ENCODE results near the gene FOCAD. TPM values are rescaled to one million over a fixed set of nuclear protein-coding genes. Genes with fewer than 3 reads are reported as not detected.

Gene FOCAD
- total and polyA plus RNA-seq, 10 of the 15 experiments (the other 5 are each of a cell fraction or from before 2014, with no cell fraction given): 13.7 to 93.0 (median 41.8) TPM

- H3K27me3 ChIP-seq (replicated peaks in 1 of 2; ENCODE audit: control insufficient read depth in 2 of 2, insufficient read depth in 2 of 2, low read length in 1 of 2): no peaks in the 10 kb centered on the region
- no peak overlapping the region for H2AFZ ChIP-seq (ENCODE audit: control insufficient read depth, low read depth, low read length)
- H3K79me2 ChIP-seq (ENCODE audit: control insufficient read depth, insufficient read depth, low read length): no peaks in the 10 kb centered on the region
- ChIA-PET RAD21 (ENCODE audit: unreplicated experiment) (no interaction called here), SMC1A (ENCODE audit: uncharacterized antibody, unreplicated experiment) (no interaction called here), CTCF (no interaction called here), POLR2A (no interaction called here)
- H3K9me3 ChIP-seq (replicated peaks; ENCODE audit: control insufficient read depth, insufficient read depth, low read length): no peaks in the 10 kb centered on the region; the same call in 2 of the 3 replicates
- no peak overlapping the region for H3K4me2 ChIP-seq (ENCODE audit: control insufficient read depth, insufficient read depth)
- H3K4me1 ChIP-seq (ENCODE audit: control insufficient read depth, insufficient read depth, low read length): no peaks in the 10 kb centered on the region
- intact Hi-C loops (cut with micrococcal nuclease; ENCODE audit: unreplicated experiment): no loop called here
- H3K4me3 ChIP-seq: no peak overlapping the region
- no peak overlapping the region for H3K9ac ChIP-seq (ENCODE audit: control insufficient read depth, insufficient read depth, low read length)
- FAIRE-seq: no peak
- no TSS peak for BruUV-seq (replicated peaks)
- 96% methylated on average over 3 of the region's 3 CpGs for WGBS (ENCODE audit: insufficient coverage, insufficient replicate concordance, low lambda C conversion rate, missing lambda C conversion rate)
- no peaks in the 10 kb centered on the region for H4K20me1 ChIP-seq (ENCODE audit: control insufficient read depth, insufficient read depth)
- peaks cover 0 to 4% of the 10 kb centered on the region in 2 experiments; a peak in 2 of 4 replicates for H3K36me3 ChIP-seq (ENCODE audit: control insufficient read depth in 2 of 2, insufficient read depth in 2 of 2, low read length in 1 of 2)
- DNase-seq (ENCODE audit: low read depth, low spot score): no peak
- TF ChIP-seq, protein P1, sequence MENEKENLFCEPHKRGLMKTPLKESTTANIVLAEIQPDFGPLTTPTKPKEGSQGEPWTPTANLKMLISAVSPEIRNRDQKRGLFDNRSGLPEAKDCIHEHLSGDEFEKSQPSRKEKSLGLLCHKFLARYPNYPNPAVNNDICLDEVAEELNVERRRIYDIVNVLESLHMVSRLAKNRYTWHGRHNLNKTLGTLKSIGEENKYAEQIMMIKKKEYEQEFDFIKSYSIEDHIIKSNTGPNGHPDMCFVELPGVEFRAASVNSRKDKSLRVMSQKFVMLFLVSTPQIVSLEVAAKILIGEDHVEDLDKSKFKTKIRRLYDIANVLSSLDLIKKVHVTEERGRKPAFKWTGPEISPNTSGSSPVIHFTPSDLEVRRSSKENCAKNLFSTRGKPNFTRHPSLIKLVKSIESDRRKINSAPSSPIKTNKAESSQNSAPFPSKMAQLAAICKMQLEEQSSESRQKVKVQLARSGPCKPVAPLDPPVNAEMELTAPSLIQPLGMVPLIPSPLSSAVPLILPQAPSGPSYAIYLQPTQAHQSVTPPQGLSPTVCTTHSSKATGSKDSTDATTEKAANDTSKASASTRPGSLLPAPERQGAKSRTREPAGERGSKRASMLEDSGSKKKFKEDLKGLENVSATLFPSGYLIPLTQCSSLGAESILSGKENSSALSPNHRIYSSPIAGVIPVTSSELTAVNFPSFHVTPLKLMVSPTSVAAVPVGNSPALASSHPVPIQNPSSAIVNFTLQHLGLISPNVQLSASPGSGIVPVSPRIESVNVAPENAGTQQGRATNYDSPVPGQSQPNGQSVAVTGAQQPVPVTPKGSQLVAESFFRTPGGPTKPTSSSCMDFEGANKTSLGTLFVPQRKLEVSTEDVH (IDR thresholded peaks at IDR 0.05; ENCODE audit: low read depth, partially characterized antibody): no peak
- no peak for TF ChIP-seq POLR2AphosphoS2 (IDR thresholded peaks at IDR 0.05; ENCODE audit: low read depth, low read length)
- no peak for TF ChIP-seq TCF3 (IDR thresholded peaks at IDR 0.05; ENCODE audit: borderline replicate concordance, insufficient read depth, low read depth, low read length)
- H3K27ac ChIP-seq (ENCODE audit: control insufficient read depth, insufficient read depth): no peak overlapping the region
- in situ Hi-C loops (cut with MboI): no loop called here
- ATAC-seq: no peak
Observed at GRCh38 chr9:20753761-20754160, 69.7 kb downstream of the FOCAD start.

DNA sequence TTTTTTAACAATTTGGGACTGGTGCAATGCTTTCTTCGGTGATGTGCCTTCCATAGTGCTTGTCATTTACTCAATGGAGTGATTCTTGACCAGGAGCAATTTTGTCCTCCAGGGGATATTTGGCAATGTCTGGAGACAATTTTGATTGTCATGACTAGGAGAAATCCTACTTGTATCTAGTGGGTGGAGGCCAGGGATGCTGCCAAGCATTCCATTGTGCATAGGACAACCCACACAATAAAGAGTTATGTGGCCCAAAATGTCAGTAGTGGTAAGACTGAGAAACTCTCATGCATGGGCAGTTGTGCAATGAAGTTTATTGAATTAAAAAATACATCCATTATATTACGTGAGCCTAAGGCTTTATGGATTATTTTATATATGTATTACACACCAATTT is 70.5 kb downstream of the FOCAD start:
- H3K9me3 ChIP-seq (replicated peaks; ENCODE audit: control insufficient read depth, insufficient read depth, low read length): no peaks in the 10 kb centered on the region; the same call in 2 of the 3 replicates
- FAIRE-seq (no peak), ATAC-seq (no peak), DNase-seq (ENCODE audit: low read depth, low spot score) (no peak)
- no peak overlapping the region for H3K9ac ChIP-seq (ENCODE audit: control insufficient read depth, insufficient read depth, low read length)
- no peak overlapping the region for H3K27ac ChIP-seq (ENCODE audit: control insufficient read depth, insufficient read depth)
- BruUV-seq (replicated peaks): no TSS peak
- in situ Hi-C loops (cut with MboI) (no loop called here), intact Hi-C loops (cut with micrococcal nuclease; ENCODE audit: unreplicated experiment) (no loop called here)
- ChIA-PET POLR2A (no interaction called here), RAD21 (ENCODE audit: unreplicated experiment) (interaction anchor here (1.2 kb wide), 1 partner anchor 229 kb away, joined by 3 read pairs; no protein-coding TSS in a partner anchor), SMC1A (ENCODE audit: uncharacterized antibody, unreplicated experiment) (interaction anchor here (0.9 kb wide), 1 partner anchor 83 kb away, joined by 4 read pairs; no protein-coding TSS in a partner anchor), CTCF (no interaction called here)
- peaks cover 0 to 4% of the 10 kb centered on the region in 2 experiments; a peak in 2 of 4 replicates for H3K36me3 ChIP-seq (ENCODE audit: control insufficient read depth in 2 of 2, insufficient read depth in 2 of 2, low read length in 1 of 2)
- no peaks in the 10 kb centered on the region for H3K79me2 ChIP-seq (ENCODE audit: control insufficient read depth, insufficient read depth, low read length)
- H2AFZ ChIP-seq (ENCODE audit: control insufficient read depth, low read depth, low read length): no peak overlapping the region
- H3K4me3 ChIP-seq: no peak overlapping the region
- WGBS (ENCODE audit: insufficient coverage, insufficient replicate concordance, low lambda C conversion rate, missing lambda C conversion rate): 93% methylated on average over 2 of the region's 2 CpGs
- no peaks in the 10 kb centered on the region for H3K4me1 ChIP-seq (ENCODE audit: control insufficient read depth, insufficient read depth, low read length)
- no peaks in the 10 kb centered on the region for H3K27me3 ChIP-seq (replicated peaks in 1 of 2; ENCODE audit: control insufficient read depth in 2 of 2, insufficient read depth in 2 of 2, low read length in 1 of 2)
- no peaks in the 10 kb centered on the region for H4K20me1 ChIP-seq (ENCODE audit: control insufficient read depth, insufficient read depth)
- H3K4me2 ChIP-seq (ENCODE audit: control insufficient read depth, insufficient read depth): no peak overlapping the region
- TF ChIP-seq, protein P2, sequence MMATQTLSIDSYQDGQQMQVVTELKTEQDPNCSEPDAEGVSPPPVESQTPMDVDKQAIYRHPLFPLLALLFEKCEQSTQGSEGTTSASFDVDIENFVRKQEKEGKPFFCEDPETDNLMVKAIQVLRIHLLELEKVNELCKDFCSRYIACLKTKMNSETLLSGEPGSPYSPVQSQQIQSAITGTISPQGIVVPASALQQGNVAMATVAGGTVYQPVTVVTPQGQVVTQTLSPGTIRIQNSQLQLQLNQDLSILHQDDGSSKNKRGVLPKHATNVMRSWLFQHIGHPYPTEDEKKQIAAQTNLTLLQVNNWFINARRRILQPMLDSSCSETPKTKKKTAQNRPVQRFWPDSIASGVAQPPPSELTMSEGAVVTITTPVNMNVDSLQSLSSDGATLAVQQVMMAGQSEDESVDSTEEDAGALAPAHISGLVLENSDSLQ (IDR thresholded peaks at IDR 0.05): no peak
- no peak for TF ChIP-seq NBN (IDR thresholded peaks at IDR 0.05)
- TF ChIP-seq BCL3 (IDR thresholded peaks at IDR 0.05; ENCODE audit: borderline replicate concordance, insufficient read depth, low read depth, low read length, poor library complexity, severe bottlenecking): no peak
- no peak for TF ChIP-seq SP1 (IDR thresholded peaks at IDR 0.05; ENCODE audit: low read depth, low read length)
- no peak for TF ChIP-seq IKZF1 (conservative IDR thresholded peaks at IDR 0.05)
